Skin epidermis (tissue), 12 donors: ENCODE measurements around the gene BAK1.

Experiments
- H3K27ac ChIP-seq, 21 experiments: fragments of 200-600 bp; sonication (generic) in 11 of 21; one replicate each; pipeline ENCODE4 v1.5.0; 2020; ENCODE audit warnings: mild to moderate bottlenecking in 3 of 21, inconsistent platforms in 2 of 21, moderate library complexity in 2 of 21
- H3K4me3 ChIP-seq, 7 experiments: fragments of 200-600 bp; sonication (generic) in 2 of 7; one replicate each; pipeline ENCODE4 v1.5.0; 2020; ENCODE audit warnings: inconsistent platforms in 2 of 7, mild to moderate bottlenecking in 2 of 7, moderate library complexity in 1 of 7

The BAK1 gene

DNA sequence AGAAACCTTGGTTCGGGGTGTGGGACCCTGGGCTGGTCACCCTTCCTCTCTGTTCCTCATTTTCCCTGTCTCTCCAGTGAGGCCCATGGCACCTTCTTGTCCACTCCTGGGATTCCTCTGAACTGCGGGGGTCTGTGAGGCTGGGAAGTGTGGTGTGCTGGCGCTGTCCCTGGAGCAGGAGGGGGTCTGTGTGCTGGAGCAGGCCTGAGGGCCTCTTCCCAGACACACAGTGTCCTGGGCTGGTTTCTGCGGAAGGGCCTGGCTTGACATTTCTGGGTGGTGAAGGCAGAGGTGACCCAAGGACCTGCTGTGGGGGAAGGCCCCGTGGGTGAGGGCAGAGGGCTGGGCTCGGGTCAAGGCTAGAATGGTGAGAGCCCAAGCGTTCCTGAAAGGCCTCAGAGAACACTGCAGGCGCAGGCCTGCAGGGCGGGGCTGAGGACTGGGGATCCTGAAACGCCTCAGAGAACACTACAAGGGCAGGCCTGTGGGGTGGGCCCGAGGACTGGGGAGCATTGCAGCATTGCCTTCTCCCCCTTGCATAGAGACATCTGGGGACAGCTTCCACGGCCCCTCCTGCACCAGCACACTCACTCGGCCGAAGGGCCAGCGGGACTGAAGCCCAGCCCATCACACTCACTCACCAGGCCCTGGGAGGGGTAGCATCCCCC lies 10.6 kb upstream of the BAK1 start:
- H3K27ac ChIP-seq: peak overlapping the region in 16 of 21 experiments; percentile 10 to 74 (median 57)
- H3K4me3 ChIP-seq: no peak overlapping the region

DNA sequence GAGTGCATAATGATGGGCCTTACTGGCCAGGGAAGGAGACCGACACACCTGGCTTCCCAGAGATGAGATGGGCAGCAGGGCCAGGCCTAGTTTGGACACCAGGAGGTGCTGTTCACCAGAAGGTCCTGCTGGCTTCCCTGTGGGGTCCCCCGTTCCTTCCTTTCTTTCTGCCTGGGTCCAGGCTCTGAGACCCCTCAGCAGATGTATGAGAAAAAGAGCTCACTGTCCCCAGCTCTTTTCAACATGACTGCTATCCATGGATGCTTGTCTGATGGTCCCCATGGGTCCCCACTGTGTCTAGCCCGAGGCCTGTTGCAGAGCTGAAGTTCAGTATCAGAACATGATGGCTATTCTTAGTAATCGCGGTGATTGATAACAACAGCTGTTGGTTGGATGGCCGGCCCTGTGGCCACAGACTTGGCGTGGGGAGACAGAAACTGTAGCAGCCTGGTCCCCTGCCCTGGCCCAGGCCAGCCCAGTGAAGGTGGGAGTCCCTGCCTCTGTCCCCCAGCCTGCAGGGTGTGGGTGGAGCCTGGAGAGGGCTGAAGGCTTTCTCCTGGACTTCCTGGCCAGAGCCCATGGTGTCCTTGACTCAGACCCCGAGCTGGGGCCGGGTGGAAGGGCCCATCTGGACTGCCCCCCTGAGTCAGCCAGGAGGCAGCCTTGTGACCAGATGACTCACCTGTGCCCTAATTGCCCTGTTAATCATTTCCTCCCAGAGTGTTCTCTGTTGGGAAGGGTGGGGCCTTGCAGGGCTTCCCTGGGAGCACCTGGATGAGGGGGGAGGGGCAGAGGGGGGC lies 9.9 kb upstream of the BAK1 start:
- peak overlapping the region in 19 of 21 experiments; percentile 7 to 74 (median 53) for H3K27ac ChIP-seq
- no peak overlapping the region for H3K4me3 ChIP-seq

DNA sequence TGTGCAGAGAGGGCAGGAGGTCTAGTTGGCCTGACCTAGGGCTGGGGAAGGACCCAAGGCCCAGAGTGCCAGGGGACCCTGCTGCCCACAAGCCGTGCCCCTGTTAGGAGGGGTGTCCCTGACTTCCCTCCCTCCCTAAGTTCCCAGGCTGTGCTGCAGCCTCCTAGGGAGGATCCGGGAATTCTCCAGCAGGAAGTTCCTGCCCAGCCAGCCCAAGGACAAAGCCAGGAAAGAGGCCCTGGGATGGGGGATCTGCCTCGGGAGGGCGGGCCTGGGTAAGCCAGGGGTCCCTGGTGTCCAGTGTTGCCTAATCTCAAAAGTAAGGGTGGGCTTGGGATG lies 9.3 kb upstream of the BAK1 start:
- Histone ChIP-seq H3K4me3 (no peak overlapping the region), H3K27ac (peak overlapping the region in 8 of 21 experiments; percentile 29 to 74 (median 64))

DNA sequence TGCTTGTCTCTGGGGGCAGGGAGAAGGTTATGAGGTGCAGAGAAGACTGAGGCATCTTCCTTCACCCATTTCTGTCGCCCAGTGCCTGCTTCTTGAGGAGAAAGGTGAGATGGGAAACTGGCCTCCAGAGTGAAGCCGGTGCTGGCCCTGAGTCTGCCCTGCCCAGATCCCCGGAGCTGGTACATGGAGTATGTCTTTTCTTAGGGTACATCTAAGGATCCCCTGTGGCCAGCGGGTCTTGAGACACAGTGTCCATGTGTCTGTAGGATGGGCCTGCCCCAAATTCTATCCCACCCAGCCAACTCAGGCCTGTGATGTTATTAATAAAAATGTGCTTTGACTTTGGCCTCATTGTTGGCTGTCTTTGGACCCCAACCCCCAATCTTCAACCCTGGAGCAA lies 8.8 kb upstream of the BAK1 start:
- Histone ChIP-seq H3K4me3 (no peak overlapping the region), H3K27ac (peak overlapping the region in 4 of 21 experiments; percentile 28 to 74 (median 70))

DNA sequence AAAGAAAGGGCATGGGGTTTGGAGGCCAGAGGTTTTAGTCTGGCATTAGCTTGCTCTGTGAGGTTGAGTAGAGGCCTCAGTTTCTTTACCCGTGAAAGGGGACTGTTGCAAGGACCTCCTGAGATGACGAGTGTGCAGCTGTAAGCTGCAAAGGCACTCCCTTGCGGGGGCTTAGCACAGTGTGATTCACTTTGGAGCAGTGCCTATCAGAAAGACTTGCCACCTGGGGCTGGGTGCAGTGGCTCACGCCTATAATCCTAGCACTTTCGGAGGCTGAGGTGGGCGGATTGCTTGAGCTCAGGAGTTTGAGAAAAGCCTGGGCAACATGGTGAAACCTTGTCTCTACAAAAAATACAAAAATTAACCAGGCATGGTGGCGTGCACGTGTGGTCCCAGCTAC lies 7.5 kb upstream of the BAK1 start:
- no peak overlapping the region for H3K4me3 ChIP-seq

DNA sequence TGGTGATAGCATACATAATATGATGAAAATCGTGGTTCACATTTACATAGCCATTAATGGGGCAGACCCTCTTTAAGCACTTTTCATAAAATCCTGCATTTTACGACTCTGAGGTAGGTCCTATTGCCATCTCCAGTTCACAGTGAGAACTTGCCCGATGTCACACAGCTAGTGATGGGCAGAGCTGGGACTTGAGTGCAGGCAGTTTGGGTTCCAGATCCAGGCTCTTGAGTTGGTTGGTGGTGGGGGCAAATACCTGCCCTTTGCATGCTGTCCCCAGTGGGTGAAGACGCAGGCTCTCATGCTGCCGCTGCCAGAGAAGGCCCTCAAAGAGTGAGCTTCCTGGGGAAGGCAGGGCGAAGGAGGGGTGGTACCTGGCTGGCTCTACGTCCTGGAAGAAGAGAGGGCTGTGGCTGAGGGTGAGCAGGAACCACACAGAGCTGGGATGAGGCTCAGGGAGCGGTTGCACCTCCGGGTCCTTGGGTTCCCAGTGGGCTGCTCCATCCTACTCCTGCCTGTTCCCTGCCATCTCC lies 6.1 kb upstream of the BAK1 start:
- H3K4me3 ChIP-seq: no peak overlapping the region
- no peak overlapping the region for H3K27ac ChIP-seq

More for the DNA sequence above, 7.5 kb upstream of the BAK1 start:
- no peak overlapping the region for H3K27ac ChIP-seq

DNA sequence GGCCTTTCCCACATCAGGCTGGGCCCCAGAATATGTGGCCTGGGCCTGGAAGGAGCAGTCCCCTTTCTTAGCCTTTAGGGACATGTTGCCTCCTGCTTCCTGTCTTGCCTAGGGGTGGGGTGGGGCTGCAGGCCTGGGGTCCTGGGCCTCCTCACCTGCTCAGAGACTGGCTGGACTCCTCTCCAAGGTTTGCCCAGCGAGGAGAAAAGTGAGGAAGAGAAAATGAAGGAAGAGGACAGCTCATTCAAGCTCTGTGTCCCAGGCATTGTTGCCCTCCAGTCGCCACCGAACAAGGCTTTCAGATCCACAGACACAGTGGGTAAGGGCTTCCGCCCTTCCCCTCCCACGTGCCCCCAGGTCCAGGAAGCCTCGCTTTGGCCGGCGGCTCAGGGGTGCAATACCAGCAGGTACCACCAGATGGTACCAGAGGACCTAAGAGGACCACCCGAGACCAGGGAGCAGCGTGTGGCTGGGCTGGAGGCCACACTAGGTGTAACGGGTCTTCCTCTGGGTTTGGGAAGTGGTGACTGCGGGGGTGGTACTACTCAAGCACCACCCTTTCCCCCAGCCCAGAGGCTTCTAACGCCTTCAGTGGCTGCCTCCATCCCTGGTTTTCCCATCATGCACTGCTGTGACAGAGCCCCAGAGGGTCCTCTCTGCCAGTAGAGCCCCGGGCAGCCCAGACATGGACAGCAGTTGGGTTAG lies 5.5 kb upstream of the BAK1 start:
- Histone ChIP-seq H3K4me3 (no peak overlapping the region), H3K27ac (peak overlapping the region in 9 of 21 experiments; percentile 1 to 84 (median 45))

DNA sequence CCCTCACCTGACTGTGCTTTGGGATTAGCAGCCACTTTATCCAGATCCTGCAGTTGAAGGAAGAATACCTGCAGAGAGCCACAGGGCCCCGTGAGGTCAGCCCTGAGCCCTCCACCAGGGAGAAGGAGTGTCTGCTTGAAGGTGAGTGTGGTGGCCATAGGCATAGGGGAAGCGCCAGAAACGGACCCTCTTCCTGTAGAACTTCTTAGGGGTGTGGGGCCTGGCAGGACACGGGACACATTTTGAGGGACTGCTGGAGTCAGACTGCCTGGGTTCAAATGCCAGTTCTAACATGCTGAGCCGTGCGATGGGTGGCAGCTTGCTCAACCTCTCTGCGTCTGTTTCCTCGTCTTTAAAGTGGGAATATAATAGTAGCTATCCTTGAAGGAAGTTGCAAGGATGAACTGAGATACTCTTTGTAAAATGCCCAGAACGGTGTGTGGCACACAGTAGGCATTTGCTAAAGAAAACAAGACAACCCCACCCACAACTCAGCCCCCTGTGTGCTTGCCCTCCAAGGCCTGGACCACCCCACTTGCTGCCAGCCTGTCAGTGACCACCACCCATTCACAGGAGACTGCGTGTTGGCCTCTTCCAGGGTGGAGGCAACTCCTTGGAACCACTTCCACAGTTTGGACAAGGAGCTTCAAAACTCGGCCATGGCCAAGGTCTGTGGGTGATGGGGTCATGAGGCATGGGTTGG lies 4.8 kb upstream of the BAK1 start:
- Histone ChIP-seq H3K27ac (peak overlapping the region in 8 of 21 experiments; percentile 1 to 84 (median 52)), H3K4me3 (no peak overlapping the region)

DNA sequence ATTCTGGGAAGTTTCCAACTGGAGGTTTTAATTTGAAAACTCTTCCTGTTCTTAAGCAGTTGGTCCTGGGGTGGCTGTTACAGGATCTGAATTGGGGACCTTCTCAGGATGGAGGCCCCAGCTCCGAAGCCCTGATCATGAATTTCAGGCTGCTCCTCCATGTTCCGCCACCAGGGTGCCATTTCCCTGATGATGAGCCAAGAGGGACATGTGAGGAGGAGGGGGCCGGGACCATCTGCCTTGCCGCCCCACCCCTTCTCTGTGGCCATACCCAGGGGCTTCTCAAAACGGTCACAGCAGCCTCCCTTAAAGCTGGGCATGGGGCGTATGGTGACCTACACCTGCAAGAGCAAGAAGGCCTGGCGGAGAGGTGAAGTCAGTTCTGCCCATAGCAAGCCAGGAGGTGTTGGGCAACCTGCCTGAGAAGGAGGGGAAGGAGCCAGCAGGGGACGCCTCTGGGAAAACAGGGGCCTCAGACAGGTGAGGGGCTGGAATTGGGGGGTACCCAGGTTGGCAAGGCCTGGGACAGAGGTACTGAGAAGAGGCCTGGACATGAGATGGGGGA lies 3.6 kb upstream of the BAK1 start:
- Histone ChIP-seq H3K27ac (no peak overlapping the region), H3K4me3 (no peak overlapping the region)

DNA sequence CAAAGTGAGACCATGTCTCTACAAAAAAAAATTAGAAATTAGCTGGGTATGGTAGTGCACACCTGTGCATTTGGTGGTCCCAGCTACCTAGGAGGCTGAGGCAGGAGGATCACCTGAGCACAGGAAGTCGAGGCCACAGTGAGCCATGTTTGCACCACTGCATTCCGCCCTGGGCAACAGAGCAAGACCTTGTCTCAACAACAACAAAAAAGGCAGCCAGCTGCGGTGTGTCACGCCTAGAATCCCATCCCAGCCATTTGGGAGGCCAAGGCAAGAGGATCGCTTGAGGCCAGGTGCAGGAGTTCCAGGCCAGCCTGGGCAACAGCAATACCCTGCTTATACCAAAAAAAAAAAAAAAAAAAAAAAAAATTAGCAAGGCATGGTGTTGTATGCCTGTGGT lies 1.1 kb upstream of the BAK1 start:
- Histone ChIP-seq H3K4me3 (no peak overlapping the region), H3K27ac (peak overlapping the region in 2 of 21 experiments; percentile 96)

DNA sequence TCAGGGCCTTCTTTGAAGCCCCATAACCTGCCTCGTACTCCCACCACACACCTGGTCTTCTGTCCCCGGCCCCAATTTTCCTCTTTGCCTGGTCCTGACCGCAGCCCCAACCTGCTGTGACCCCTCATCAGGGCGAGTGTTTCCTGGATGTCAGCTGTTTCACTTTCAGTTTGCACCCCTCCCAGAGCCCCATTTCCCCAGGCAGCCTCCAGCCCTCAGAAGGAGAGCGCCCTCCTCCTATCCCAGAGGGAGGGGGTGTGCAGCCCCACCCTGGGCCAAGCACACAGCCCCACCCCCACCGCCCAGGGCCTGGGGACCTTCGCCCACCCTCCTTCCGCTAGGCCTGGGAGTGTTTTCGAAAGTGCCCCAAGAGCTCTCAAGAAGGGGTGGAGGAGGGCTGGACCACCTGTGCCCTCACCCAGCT lies 1.5 kb downstream of the BAK1 start:
- Histone ChIP-seq H3K4me3 (peak overlapping the region; percentile 70 to 84 (median 75)), H3K27ac (peak overlapping the region in 20 of 21 experiments; percentile 43 to 98 (median 92))

DNA sequence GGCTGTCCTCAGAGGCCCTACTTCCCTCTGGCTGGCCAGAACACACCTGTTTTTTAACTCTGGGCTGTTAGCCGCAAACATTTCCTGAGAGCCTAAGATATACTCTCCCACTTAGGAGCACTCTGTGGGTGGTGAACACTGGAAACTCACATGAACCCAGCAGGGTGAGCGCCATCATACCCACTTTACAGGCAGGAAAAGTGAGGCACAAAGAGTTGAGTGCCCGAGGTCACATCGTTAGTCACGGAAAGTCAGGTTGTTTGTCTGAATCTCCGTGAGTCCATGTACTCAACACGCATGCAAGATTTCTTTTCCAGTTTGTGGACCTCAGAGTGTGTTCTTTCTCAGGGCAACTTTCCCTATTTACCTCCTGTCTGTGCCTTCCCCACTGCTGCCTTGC lies 1.9 kb downstream of the BAK1 start:
- Histone ChIP-seq H3K27ac (peak overlapping the region in 20 of 21 experiments; percentile 43 to 98 (median 92)), H3K4me3 (peak overlapping the region; percentile 70 to 84 (median 75))

DNA sequence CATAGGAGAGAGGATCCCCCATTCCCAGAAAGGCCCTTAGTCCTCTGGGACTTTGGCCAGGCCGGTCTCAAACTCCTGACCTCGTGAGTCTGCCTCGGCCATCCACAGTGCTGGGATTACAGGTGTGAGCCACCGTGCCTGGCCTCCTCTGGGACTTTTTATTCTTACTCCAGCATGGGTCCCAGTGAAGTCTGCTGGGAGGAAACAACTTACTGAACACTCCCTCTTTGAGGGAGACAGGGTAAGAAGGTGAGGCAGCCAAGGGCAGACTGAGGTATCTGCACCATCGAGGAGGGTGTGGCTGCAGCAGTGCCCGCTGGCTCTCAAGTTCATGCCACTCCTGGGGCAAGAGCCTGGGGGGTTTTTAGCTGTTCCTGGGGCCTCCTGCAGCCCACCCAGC lies 2.4 kb downstream of the BAK1 start:
- H3K27ac ChIP-seq: peak overlapping the region in 20 of 21 experiments; percentile 11 to 98 (median 92)
- H3K4me3 ChIP-seq: peak overlapping the region in 4 of 7 experiments; percentile 17 to 84 (median 76)

DNA sequence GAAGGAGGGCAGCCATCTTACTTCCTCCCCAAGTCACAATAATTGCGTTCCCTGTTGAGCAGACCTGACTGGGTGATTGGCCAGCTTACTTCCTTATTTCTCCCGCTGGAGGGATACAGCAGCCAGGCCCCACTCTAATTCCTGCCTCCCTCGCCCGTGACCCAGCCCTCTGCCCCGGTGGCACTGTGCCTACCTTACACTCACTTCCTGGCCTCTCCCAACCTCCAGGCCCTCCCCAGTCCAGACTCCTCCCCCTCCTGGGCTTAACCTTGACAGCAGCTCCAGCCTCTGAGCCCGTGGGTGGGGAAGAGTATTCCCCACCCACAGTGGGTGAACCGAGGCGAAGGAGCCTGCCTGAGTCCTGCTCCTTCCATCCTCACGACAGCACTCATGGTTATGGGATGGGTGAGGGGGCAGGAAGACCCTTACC lies 3.0 kb downstream of the BAK1 start:
- Histone ChIP-seq H3K27ac (peak overlapping the region in 20 of 21 experiments; percentile 11 to 98 (median 92)), H3K4me3 (peak overlapping the region in 1 of 7 experiments; percentile 17)

DNA sequence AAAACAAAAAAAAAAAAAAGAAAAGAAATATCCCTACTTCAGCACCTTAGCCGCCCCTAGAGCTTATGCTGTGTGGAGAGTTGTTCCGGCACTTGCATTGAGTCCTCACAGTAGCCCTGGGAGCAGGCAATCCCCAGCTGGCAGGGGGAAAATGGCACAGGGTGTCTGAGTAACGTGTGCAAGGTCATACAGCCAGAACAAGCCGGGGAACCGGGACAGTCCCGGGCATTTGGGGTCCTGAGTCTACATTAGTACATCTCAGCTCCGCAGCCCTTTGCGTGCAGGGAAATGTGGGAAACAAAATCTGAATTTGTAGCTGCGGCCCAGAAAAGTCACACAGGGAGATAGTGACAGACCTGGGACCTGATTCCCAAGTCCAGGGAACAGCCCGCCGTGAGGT lies 3.4 kb downstream of the BAK1 start:
- H3K4me3 ChIP-seq: peak overlapping the region in 1 of 7 experiments; percentile 17
- H3K27ac ChIP-seq: peak overlapping the region in 20 of 21 experiments; percentile 11 to 98 (median 92)

DNA sequence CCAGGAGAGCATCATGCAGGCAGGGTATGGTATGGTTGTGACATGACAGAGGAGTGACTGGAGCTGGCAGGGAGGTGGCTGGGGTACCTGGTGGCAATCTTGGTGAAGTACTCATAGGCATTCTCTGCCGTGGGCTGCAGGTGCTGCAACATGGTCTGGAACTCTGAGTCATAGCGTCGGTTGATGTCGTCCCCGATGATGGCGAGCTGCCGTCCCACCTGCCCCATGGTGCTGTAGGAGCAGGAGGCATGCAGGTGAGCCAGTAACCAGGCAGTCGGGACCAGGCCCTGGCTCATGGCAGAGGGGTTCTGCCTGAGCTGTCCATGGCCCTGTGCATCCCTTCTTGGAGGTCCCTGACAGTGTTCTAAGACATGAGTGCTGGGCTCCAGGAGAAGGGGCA lies 4.9 kb downstream of the BAK1 start:
- Histone ChIP-seq H3K4me3 (no peak overlapping the region), H3K27ac (no peak overlapping the region)

DNA sequence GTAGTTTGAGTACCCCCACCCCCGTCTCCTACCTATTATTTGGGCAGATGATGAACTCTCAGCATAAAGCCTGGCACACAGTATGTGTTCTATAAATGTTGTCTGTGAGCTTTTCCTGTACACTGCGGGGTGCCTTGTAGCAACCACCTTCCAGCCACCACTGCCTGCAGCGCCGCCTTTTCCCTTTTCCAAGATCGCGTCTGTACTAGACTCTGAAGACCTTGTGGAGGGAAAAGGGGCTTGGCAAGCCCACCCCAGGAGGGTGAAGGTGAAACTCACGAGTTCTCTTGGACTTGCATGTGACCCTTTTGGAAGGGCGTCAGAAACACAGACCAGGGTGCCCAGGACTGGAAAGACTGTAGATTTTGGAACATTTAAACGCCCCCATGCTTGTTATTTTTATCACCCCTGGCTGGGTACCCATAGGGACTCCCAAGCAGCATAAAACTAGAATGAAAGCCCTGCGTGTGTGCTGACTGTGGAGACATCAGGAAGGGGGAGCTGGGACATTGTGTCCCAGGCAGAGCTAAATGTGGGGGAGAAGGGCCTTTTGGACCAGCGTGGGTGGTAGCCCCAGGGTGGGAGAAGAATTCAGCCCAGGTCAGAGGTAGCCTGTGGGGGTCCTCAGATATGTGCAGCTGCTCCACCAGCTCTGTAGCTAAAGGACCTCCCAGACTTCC lies 8.3 kb downstream of the BAK1 start:
- Histone ChIP-seq H3K27ac (peak overlapping the region; percentile 24 to 95 (median 87)), H3K4me3 (peak overlapping the region; percentile 31 to 64 (median 49))
